ENCODE results near the gene CFAP68. TPM values are rescaled to one million over a fixed set of nuclear protein-coding genes. Genes with fewer than 3 reads are reported as not detected.

Gene CFAP68
- total and polyA plus RNA-seq, 2 experiments from 2014 or later = 9.9 to 52.8 TPM

GRCh38 chr11:111837366-111837891 lies 41.9 kb upstream of the CFAP68 start:
- no peaks in the 10 kb centered on the region for H3K9me3 Mint-ChIP-seq
- Histone ChIP-seq H3K4me3 (no peak overlapping the region), H3K9me2 (ENCODE audit: insufficient read depth) (no peaks in the 10 kb centered on the region), H3K36me3 (ENCODE audit: insufficient read depth) (no peaks in the 10 kb centered on the region), H3K4me2 (no peak overlapping the region), H3K79me2 (replicated peaks; ENCODE audit: insufficient read depth) (no peaks in the 10 kb centered on the region), H3F3A (replicated peaks; ENCODE audit: low read depth) (no peaks in the 10 kb centered on the region), H3K27me3 (ENCODE audit: insufficient read depth) (no peaks in the 10 kb centered on the region), H3K4me1 (ENCODE audit: insufficient read depth) (peaks cover 5% of the 10 kb centered on the region; the same call in 1 of the 2 replicates), H4K20me1 (replicated peaks; ENCODE audit: insufficient read depth) (no peaks in the 10 kb centered on the region), H3K27ac (ENCODE audit: low read depth) (no peak overlapping the region), H2AFZ (no peak overlapping the region)
- H3K4me1 Mint-ChIP-seq = peaks cover 15% of the 10 kb centered on the region; the same call in 2 of the 3 replicates
- peaks cover 4% of the 10 kb centered on the region; the same call in 1 of the 3 replicates for H3K36me3 Mint-ChIP-seq (ENCODE audit: low read depth)
- H3K27ac Mint-ChIP-seq = no peak overlapping the region
- no peaks in the 10 kb centered on the region for H3K27me3 Mint-ChIP-seq (ENCODE audit: insufficient read depth, low read depth, poor library complexity)
- H3K4me3 Mint-ChIP-seq = no peak overlapping the region
- DNase-seq (ENCODE audit: low spot score) (no peak), ATAC-seq (no peak)
- TF ChIP-seq REST (IDR thresholded peaks at IDR 0.05; ENCODE audit: unreplicated experiment) (no peak), JUNB (IDR thresholded peaks at IDR 0.05; ENCODE audit: unreplicated experiment) (no peak), STAT1 (IDR thresholded peaks at IDR 0.05; ENCODE audit: unreplicated experiment) (no peak), CREB1 (CRISPR knock-in tag; IDR thresholded peaks at IDR 0.05; ENCODE audit: low read depth) (no peak), ETS1 (IDR thresholded peaks at IDR 0.05) (no peak), POLR2AphosphoS5 (IDR thresholded peaks at IDR 0.05; ENCODE audit: low read depth) (no peak), NANOG (IDR thresholded peaks at IDR 0.05; ENCODE audit: borderline replicate concordance) (no peak), ZNF462 (CRISPR knock-in tag; IDR thresholded peaks at IDR 0.05) (no peak), CTCF (conservative IDR thresholded peaks at IDR 0.05; ENCODE audit: low read depth in 2 of 2) (no peak), EZH2 (IDR thresholded peaks at IDR 0.05; ENCODE audit: low read depth, unreplicated experiment) (no peak), EZH2phosphoT487 (IDR thresholded peaks at IDR 0.05; ENCODE audit: unreplicated experiment) (no peak), ZNF114 (CRISPR knock-in tag; IDR thresholded peaks at IDR 0.05) (no peak), ZNF331 (CRISPR knock-in tag; IDR thresholded peaks at IDR 0.05; ENCODE audit: low read depth) (no peak)

All from GM23338 (cell line).